COLO668 (cell line): ENCODE data around the gene CCDC27.

ENCODE experiments used
- DNase-seq: peaks from one replicate; lab custom pipeline; 2025; ENCODE audit not compliant: unreplicated experiment; lab: John Stamatoyannopoulos, UW

Gene CCDC27

GRCh38 chr1:3774276-3774945, 22.2 kb downstream of the CCDC27 start:
- no peak for DNase-seq

DNA sequence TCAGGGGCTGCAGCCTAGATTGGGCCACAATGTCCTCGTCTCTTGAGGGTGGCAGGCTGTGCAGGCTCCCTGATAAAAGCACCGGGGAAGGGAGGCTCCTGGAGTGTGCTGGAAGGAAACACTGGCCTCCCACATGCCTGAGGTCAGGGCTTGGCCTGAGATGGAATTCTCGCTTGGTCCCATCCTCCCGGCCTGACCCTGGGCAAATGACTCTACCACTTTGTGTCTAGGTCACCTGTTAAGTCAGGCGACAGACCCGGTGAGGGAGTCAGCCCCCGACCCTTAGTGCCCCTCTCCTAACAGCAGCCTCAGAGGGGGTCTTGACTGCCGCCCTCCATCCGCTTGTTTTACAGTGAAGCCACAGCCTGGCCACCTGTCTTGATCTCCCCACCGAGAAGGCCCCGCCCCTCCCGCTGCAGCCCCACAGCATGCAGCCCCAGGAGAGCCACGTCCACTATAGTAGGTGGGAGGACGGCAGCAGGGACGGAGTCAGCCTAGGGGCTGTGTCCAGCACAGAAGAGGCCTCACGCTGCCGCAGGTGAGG, 22.8 kb downstream of the CCDC27 start:
- DNase-seq, result no peak

GRCh38 chr1:3775490-3776230, 23.4 kb downstream of the CCDC27 start:
- DNase-seq, result peak; percentile 98

DNA sequence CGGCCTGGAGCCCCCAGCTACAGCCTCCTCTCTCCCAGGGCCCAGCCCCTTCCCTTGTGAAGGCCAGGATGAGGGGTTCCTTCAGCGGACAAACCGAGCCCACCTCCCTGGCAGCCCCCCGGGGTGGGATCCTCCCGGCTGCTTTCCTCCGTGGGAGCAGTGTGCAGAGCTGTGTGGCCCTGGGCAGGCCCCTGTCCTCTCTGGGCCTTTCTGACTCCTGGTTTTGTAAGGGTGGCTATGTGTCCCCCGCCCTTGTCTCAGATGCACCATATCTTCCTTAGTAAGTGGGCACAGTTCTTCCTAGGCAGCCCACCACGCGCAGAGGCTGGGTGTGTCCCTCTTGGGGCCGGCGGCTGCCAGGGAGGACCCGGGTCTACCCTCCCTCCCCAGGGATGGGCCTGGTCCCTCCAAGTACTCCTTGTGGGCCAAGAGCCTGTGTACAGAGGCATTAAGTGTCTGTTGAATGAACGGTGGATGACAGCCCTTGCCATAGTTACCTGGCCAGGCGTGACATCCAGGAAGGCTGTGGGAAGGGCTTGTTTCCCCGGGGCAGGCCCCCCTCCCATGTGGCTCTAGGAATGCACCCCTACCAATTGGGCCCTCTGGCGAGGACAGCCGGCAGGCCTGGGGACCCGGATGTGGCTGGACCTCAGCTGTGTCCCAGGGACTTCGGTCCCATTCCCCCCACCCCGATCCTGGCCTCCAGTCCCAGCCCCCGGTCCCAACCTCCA, 24.1 kb downstream of the CCDC27 start:
- DNase-seq, result peak; percentile 78

DNA sequence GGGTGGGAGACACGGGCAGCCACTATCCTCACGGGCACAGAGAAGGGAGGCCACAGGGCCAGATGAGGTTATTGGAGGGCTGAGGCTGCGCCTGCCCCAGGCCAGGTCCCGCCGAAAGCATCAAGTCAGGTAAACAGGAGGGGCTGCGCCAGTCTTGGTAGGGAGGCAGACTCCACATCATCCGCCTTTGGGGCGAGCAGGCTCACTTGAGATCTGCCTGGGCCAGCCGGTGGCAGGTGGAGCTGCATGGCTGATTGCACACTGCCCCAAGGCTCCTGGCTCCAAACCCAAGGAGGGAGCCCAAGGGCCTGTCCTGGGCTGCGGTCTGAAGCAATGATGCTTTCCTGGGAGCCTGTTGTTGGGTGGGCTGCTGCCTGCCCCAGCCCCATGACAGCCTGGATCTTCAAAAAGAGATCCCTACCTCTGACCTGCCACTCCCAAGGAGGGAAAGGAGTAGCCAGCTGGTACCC, 24.9 kb downstream of the CCDC27 start:
- DNase-seq, result peak; percentile 32

GRCh38 chr1:3777647-3778589, 25.7 kb downstream of the CCDC27 start:
- no peak for DNase-seq

DNA sequence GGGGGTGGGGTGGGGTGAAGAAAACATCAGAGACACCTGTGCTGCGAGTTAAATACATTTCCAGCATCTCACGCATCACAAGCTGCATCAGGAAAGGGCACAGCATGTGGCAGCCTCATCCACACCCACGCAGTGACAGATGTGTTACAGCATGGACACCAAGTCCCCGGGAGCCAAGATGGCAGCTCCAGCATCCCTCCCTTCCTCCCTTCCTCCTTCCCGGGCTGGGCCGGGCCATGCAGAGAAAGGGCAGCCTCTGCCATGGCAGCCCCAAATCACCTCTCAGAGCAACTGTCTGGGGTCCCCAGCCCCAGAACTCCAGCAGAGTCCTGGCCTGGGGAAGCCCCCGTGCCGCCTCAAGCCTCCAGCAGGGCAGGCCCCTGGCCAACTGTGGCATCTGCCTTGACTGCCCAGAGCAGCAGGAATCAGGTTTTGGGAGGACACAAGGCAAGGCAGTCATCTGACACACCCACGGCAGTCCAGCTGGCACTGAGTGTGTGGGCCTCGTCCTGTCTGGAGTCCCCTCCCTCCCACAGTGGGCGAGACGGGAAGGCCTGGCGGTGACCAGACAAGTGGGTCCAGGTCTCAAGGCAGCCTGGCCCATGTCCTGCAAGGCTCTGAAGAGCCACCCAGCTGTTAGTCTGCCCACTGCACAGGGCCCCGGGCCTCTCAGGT, 26.5 kb downstream of the CCDC27 start:
- DNase-seq, result no peak

GRCh38 chr1:3779265-3779911, 27.1 kb downstream of the CCDC27 start:
- no peak for DNase-seq

GRCh38 chr1:3779912-3780416, 27.7 kb downstream of the CCDC27 start:
- DNase-seq, result no peak

DNA sequence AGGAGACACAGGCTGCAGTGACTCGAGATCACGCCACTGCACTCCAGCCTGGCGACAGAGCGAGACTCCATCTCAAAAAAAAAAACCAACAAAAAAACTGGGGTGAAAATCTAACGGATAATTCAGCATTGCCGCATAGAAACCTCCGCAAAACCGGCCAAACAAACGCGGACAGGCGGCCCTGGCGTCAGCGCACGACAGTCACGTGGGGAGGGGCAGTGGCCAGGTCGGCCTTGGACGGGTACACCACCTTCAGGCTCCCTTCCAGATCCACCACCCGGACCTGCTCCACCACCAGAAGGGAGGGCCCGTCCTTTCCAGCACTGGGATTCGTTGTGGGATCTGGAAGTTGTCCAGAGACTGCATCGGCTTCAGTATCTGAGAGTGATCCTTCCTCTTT, 28.7 kb downstream of the CCDC27 start:
- no peak for DNase-seq

DNA sequence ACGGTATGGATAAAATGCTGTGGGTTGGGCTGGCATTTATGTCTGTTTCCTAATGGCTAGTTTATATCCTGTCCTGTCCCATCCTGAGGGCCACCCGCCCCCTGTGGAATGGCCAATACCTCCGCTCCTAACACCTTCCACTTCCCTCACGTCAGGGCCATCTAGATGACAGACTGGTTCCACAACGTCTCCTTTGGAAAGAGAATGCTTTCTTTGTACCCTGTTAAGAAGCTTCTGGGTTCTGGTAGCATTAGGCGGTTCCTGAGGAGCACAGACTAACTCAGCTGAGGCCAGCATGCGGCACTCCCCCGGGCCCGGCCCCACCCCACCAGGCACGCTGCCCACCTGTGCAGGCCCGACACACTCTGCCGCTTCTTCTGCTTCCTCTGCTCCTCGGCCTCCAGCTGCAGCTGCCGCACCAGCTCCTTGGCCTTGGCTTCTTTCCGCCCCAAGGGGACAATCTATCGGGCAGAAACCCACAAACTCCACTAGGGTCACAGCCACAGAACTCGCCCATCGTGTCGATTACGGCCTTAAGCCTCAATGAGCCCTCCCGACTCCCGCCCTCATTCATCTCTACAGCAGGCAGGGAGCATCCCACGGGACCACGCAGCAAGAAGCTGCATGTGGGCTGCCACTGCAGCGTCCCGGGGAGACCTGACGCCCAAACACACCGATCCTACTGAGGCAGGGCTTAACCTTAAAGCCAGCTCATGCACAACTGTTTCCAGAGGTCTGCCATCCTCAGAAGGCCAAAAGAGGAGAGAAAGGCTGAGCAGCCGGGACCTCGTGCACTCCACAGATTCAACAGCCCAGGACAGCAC, 31.6 kb downstream of the CCDC27 start:
- DNase-seq, result no peak

- DNase-seq, result no peak
Observed at GRCh38 chr1:3785045-3785444, 32.8 kb downstream of the CCDC27 start.

- DNase-seq, result no peak
Observed at GRCh38 chr1:3785456-3786157, 33.4 kb downstream of the CCDC27 start.

- no peak for DNase-seq
Observed at GRCh38 chr1:3786468-3787348, 34.5 kb downstream of the CCDC27 start.

GRCh38 chr1:3787349-3787715, 35.1 kb downstream of the CCDC27 start:
- no peak for DNase-seq

- no peak for DNase-seq
Observed at GRCh38 chr1:3787745-3788605, 35.7 kb downstream of the CCDC27 start.
